Measurements from ENCODE around the gene TTLL13. TPM values are rescaled to one million over a fixed set of nuclear protein-coding genes. Genes with fewer than 3 reads are reported as not detected.

TTLL13 gene
- polyA plus RNA-seq, 1 of the 3 experiments (the other 2 are of a cell fraction) = 0.03 TPM

DNA sequence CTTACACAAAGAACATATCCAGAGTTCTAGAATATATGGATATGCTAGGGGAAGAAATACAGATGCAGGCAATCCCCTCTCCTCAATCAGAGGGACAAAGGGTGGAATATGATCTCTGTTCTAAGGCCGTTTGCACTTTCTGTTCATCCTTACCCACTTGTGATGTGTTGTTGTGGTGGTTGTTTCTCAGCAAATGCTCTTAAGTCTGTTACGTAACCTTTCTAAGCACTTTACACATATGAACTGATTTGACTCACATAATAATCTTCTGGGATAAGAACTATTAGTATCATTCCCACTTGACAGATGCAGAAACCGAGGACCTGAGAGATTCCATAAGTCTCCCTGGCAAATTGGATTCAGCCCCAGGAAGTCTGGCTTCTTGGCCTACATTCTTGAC, 56.6 kb downstream of the TTLL13 start (continued):
- TF ChIP-seq, protein P1, sequence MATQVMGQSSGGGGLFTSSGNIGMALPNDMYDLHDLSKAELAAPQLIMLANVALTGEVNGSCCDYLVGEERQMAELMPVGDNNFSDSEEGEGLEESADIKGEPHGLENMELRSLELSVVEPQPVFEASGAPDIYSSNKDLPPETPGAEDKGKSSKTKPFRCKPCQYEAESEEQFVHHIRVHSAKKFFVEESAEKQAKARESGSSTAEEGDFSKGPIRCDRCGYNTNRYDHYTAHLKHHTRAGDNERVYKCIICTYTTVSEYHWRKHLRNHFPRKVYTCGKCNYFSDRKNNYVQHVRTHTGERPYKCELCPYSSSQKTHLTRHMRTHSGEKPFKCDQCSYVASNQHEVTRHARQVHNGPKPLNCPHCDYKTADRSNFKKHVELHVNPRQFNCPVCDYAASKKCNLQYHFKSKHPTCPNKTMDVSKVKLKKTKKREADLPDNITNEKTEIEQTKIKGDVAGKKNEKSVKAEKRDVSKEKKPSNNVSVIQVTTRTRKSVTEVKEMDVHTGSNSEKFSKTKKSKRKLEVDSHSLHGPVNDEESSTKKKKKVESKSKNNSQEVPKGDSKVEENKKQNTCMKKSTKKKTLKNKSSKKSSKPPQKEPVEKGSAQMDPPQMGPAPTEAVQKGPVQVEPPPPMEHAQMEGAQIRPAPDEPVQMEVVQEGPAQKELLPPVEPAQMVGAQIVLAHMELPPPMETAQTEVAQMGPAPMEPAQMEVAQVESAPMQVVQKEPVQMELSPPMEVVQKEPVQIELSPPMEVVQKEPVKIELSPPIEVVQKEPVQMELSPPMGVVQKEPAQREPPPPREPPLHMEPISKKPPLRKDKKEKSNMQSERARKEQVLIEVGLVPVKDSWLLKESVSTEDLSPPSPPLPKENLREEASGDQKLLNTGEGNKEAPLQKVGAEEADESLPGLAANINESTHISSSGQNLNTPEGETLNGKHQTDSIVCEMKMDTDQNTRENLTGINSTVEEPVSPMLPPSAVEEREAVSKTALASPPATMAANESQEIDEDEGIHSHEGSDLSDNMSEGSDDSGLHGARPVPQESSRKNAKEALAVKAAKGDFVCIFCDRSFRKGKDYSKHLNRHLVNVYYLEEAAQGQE (IDR thresholded peaks at IDR 0.05; ENCODE audit: low read depth, low read length) = no peak
- TF ChIP-seq SIN3A (IDR thresholded peaks at IDR 0.05; ENCODE audit: borderline replicate concordance, low read depth, low read length) (no peak), FOSL2 (IDR thresholded peaks at IDR 0.05; ENCODE audit: borderline replicate concordance, low read depth) (no peak), RXRA (IDR thresholded peaks at IDR 0.05; ENCODE audit: borderline replicate concordance, low read depth) (no peak)
- TF ChIP-seq, protein P2, sequence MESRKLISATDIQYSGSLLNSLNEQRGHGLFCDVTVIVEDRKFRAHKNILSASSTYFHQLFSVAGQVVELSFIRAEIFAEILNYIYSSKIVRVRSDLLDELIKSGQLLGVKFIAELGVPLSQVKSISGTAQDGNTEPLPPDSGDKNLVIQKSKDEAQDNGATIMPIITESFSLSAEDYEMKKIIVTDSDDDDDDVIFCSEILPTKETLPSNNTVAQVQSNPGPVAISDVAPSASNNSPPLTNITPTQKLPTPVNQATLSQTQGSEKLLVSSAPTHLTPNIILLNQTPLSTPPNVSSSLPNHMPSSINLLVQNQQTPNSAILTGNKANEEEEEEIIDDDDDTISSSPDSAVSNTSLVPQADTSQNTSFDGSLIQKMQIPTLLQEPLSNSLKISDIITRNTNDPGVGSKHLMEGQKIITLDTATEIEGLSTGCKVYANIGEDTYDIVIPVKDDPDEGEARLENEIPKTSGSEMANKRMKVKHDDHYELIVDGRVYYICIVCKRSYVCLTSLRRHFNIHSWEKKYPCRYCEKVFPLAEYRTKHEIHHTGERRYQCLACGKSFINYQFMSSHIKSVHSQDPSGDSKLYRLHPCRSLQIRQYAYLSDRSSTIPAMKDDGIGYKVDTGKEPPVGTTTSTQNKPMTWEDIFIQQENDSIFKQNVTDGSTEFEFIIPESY (IDR thresholded peaks at IDR 0.05; ENCODE audit: borderline replicate concordance, low read depth) = no peak

GRCh38 chr15:90306560-90306959, 57.2 kb downstream of the TTLL13 start:
- TF ChIP-seq GATA2 (CRISPR knock-in tag; IDR thresholded peaks at IDR 0.05) = no peak
- TF ChIP-seq SIN3A (IDR thresholded peaks at IDR 0.05; ENCODE audit: borderline replicate concordance, low read depth, low read length) = no peak
- TF ChIP-seq TEAD4 (IDR thresholded peaks at IDR 0.05; ENCODE audit: borderline replicate concordance, insufficient read depth) = no peak
- no peak for TF ChIP-seq USF1 (IDR thresholded peaks at IDR 0.05; ENCODE audit: borderline replicate concordance, low read depth)
- TF ChIP-seq, protein P3, sequence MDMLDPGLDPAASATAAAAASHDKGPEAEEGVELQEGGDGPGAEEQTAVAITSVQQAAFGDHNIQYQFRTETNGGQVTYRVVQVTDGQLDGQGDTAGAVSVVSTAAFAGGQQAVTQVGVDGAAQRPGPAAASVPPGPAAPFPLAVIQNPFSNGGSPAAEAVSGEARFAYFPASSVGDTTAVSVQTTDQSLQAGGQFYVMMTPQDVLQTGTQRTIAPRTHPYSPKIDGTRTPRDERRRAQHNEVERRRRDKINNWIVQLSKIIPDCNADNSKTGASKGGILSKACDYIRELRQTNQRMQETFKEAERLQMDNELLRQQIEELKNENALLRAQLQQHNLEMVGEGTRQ (IDR thresholded peaks at IDR 0.05; ENCODE audit: borderline replicate concordance, low read depth, low read length) = no peak
- TF ChIP-seq PBX3 (IDR thresholded peaks at IDR 0.05) = no peak
- no peak for TF ChIP-seq RXRA (IDR thresholded peaks at IDR 0.05; ENCODE audit: borderline replicate concordance, low read depth)
- no peak for TF ChIP-seq CHD2 (IDR thresholded peaks at IDR 0.05; ENCODE audit: low read length, partially characterized antibody)
- TF ChIP-seq, protein P2 (IDR thresholded peaks at IDR 0.05; ENCODE audit: borderline replicate concordance, low read depth) = no peak
- no peak for TF ChIP-seq FOXJ3 (CRISPR knock-in tag; IDR thresholded peaks at IDR 0.05)
- Histone ChIP-seq H3K79me2 (ENCODE audit: insufficient read depth) (no peaks in the 10 kb centered on the region), H3K9me2 (no peaks in the 10 kb centered on the region), H3K9me3 (no peaks in the 10 kb centered on the region), H3K27ac (ENCODE audit: low read depth in 2 of 2, low read length in 1 of 2) (no peak overlapping the region), H3K9ac (no peak overlapping the region), H3K27me3 (ENCODE audit: insufficient read depth) (no peaks in the 10 kb centered on the region), H3K36me3 (replicated peaks in 1 of 2; ENCODE audit: control insufficient read depth in 1 of 2, insufficient read depth in 2 of 2, low read length in 1 of 2) (no peaks in the 10 kb centered on the region), H3K4me1 (ENCODE audit: control insufficient read depth in 1 of 2, insufficient read depth in 2 of 2, low read depth in 1 of 2, low read length in 1 of 2) (peaks cover 0 to under 1% of the 10 kb centered on the region in 2 experiments; a peak in 1 of 4 replicates), H3K4me3 (ENCODE audit: low read depth in 2 of 2, low read length in 1 of 2) (no peak overlapping the region), H3F3A (replicated peaks; ENCODE audit: insufficient read depth) (no peaks in the 10 kb centered on the region), H2AFZ (ENCODE audit: low read depth) (no peak overlapping the region), H4K20me1 (ENCODE audit: insufficient read depth) (no peaks in the 10 kb centered on the region), H3K4me2 (no peak overlapping the region)
- ChIA-PET CTCF (interaction anchor here (1.4 to 6.1 kb wide), 3 partner anchors 13 to 175 kb away, joined by 6 to 41 read pairs (median 15); no protein-coding TSS in a partner anchor), POLR2A (no interaction called here)
- DNase-seq = no peak
- WGBS (ENCODE audit: low lambda C conversion rate) = 75% methylated on average over 6 of the region's 6 CpGs
